GM10847 (cell line): ENCODE data around the gene MRPL21.
A peak's percentile ranks its signal among the peaks of the same experiment; 100 is the strongest.

Source experiments
- POLR2A ChIP-seq: IDR thresholded peaks from 2 replicates; pipeline ENCODE4 v1.6.1; 2011; ENCODE audit not compliant: insufficient read length; ENCODE audit errors: extremely low read depth

Gene MRPL21

GRCh38 chr11:68903288-68904247, at the start of gene MRPL21, which contains the start of gene IGHMBP2:
TSS of gene MRPL21 (minus strand) at chr11:68903832. CDS start at chr11:68903810, 22 bp downstream.
TSS of gene IGHMBP2 (plus strand) at chr11:68903891. CDS start at chr11:68903953, 62 bp downstream.
- TF ChIP-seq POLR2A, result peak; percentile 96

- TF ChIP-seq POLR2A, result no peak
Measured at GRCh38 chr11:68950762-68951161, 47.1 kb upstream of the MRPL21 start.

- TF ChIP-seq POLR2A, result no peak
Measured at GRCh38 chr11:68950270-68950669, 46.6 kb upstream of the MRPL21 start.

- TF ChIP-seq POLR2A, result no peak
Measured at GRCh38 chr11:68948935-68949334, 45.3 kb upstream of the MRPL21 start.

- no peak for TF ChIP-seq POLR2A
Measured at GRCh38 chr11:68948496-68948895, 44.9 kb upstream of the MRPL21 start.

- TF ChIP-seq POLR2A, result no peak
Measured at GRCh38 chr11:68947151-68947550, 43.5 kb upstream of the MRPL21 start.

- TF ChIP-seq POLR2A, result no peak
Measured at GRCh38 chr11:68946416-68947090, 42.9 kb upstream of the MRPL21 start.

GRCh38 chr11:68942751-68943271, 39.2 kb upstream of the MRPL21 start:
- TF ChIP-seq POLR2A, result no peak

- no peak for TF ChIP-seq POLR2A
Measured at GRCh38 chr11:68942095-68942620, 38.5 kb upstream of the MRPL21 start.

GRCh38 chr11:68941324-68942094, 37.9 kb upstream of the MRPL21 start:
- no peak for TF ChIP-seq POLR2A

- TF ChIP-seq POLR2A, result no peak
Measured at GRCh38 chr11:68940651-68941323, 37.2 kb upstream of the MRPL21 start.

GRCh38 chr11:68939583-68940555, 36.2 kb upstream of the MRPL21 start:
- no peak for TF ChIP-seq POLR2A

- TF ChIP-seq POLR2A, result no peak
Measured at GRCh38 chr11:68938816-68939582, 35.4 kb upstream of the MRPL21 start.

GRCh38 chr11:68938088-68938487, 34.5 kb upstream of the MRPL21 start:
- TF ChIP-seq POLR2A, result no peak
